Breast epithelium (tissue), 3 donors: ENCODE results near the gene PTPRN2.

Experiments
- POLR2A ChIP-seq: fragments of 450-650 bp; IDR thresholded peaks from one replicate; pipeline ENCODE4 v1.6.1; 2016; ENCODE audit warnings: antibody characterized with exemption, mild to moderate bottlenecking, moderate library complexity
- POLR2AphosphoS5 ChIP-seq, 3 donors: sonication (generic); formaldehyde crosslinking; IDR thresholded peaks; one replicate each; pipeline ENCODE4 v1.6.1; 2017; ENCODE audit warnings: antibody characterized with exemption in 3 of 3
- TF ChIP-seq, protein P1 (sequence below), 3 donors: fragments of 450-650 bp; IDR thresholded peaks; one replicate each; pipeline ENCODE4 v1.5.1; 2016 to 2017; ENCODE audit warnings: antibody characterized with exemption in 3 of 3, mild to moderate bottlenecking in 3 of 3, moderate library complexity in 3 of 3

DNA sequence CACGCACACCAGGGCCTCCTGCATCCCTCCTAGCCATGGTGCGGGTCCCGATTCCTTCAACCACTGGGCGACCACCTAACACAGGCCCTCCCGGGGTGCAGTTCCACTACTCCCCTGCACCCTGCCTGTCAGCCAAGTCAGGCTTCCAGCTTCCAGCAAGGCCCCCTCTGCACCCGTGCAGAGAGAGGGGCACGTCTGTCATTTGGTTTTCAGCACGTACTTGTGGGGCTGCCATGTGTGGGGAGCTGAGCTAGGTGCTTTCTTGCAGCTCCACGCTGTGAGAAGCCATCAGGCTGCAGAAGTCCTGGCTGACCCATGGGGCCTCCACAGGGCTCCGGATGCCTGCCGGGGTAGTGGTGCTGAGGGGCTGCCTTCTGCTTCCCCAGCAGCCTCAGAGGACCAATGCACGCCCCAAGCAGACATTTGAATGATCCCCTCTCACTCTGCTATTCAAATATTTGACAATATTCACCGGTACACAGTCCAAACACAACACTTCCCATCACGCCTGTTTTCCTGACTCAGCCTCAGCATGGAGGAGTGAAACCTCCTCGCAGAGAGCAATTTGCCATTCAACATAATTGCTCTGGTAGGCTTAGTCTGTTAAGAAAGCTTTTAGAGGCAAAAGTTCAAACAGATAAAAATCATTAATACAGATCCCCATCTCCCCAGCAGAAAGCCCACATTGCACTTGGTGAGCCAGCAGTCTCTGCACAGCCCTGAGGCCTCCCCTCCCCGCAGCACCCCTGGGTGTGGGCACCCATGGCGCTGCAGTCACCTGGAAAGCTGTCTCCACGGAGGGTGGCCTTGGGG, 449.9 kb downstream of the PTPRN2 start:
- TF ChIP-seq, protein P1, sequence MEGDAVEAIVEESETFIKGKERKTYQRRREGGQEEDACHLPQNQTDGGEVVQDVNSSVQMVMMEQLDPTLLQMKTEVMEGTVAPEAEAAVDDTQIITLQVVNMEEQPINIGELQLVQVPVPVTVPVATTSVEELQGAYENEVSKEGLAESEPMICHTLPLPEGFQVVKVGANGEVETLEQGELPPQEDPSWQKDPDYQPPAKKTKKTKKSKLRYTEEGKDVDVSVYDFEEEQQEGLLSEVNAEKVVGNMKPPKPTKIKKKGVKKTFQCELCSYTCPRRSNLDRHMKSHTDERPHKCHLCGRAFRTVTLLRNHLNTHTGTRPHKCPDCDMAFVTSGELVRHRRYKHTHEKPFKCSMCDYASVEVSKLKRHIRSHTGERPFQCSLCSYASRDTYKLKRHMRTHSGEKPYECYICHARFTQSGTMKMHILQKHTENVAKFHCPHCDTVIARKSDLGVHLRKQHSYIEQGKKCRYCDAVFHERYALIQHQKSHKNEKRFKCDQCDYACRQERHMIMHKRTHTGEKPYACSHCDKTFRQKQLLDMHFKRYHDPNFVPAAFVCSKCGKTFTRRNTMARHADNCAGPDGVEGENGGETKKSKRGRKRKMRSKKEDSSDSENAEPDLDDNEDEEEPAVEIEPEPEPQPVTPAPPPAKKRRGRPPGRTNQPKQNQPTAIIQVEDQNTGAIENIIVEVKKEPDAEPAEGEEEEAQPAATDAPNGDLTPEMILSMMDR (IDR thresholded peaks at IDR 0.05): no peak
- TF ChIP-seq POLR2A (no peak), POLR2AphosphoS5 (IDR thresholded peaks at IDR 0.05) (no peak)
